ENCODE results near the gene TANK. TPM values are rescaled to one million over a fixed set of nuclear protein-coding genes. Genes with fewer than 3 reads are reported as not detected.

The TANK gene
- total and polyA plus RNA-seq, 2 experiments from 2014 or later: 27.7 to 35.4 TPM

DNA sequence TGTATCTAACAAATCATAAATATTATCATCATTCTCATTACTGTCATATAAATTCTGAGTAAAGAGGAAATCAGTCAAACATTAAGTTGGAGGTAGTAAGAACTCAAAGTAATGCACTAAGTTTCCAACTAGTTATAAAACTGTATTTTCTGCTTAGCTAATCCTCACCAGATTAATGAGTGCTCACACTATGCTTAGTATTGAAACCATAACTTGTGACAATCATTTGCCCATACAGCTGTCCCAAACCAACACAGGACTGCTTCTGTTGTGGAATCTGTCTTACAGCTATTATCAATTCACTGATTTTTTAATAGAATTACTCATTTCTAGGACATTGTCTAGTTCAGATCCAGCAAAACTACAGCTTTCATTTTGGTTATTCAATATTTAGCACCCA, 41.5 kb upstream of the TANK start:
- no peaks in the 10 kb centered on the region for H4K20me1 ChIP-seq (replicated peaks; ENCODE audit: insufficient read depth)

More for the DNA sequence above, 41.5 kb upstream of the TANK start:
- H3K27ac Mint-ChIP-seq: no peak overlapping the region
- ATAC-seq (no peak), DNase-seq (ENCODE audit: low spot score) (no peak)
- H3K27ac ChIP-seq (ENCODE audit: low read depth): no peak overlapping the region
- H3K79me2 ChIP-seq (replicated peaks; ENCODE audit: insufficient read depth): no peaks in the 10 kb centered on the region
- no peak overlapping the region for H3K4me3 ChIP-seq
- no peaks in the 10 kb centered on the region for H3F3A ChIP-seq (replicated peaks; ENCODE audit: low read depth)
- H3K9me3 Mint-ChIP-seq: no peaks in the 10 kb centered on the region
- no peaks in the 10 kb centered on the region for H3K27me3 ChIP-seq (ENCODE audit: insufficient read depth)
- H3K4me1 ChIP-seq (ENCODE audit: insufficient read depth): 0 out of 2 replicates have a peak, but pooled peaks cover 7% of the 10 kb centered on the region
- H3K36me3 Mint-ChIP-seq (ENCODE audit: low read depth): no peaks in the 10 kb centered on the region
- H2AFZ ChIP-seq: no peak overlapping the region
- peaks cover 26% of the 10 kb centered on the region for H3K4me1 Mint-ChIP-seq
- TF ChIP-seq, protein P1, sequence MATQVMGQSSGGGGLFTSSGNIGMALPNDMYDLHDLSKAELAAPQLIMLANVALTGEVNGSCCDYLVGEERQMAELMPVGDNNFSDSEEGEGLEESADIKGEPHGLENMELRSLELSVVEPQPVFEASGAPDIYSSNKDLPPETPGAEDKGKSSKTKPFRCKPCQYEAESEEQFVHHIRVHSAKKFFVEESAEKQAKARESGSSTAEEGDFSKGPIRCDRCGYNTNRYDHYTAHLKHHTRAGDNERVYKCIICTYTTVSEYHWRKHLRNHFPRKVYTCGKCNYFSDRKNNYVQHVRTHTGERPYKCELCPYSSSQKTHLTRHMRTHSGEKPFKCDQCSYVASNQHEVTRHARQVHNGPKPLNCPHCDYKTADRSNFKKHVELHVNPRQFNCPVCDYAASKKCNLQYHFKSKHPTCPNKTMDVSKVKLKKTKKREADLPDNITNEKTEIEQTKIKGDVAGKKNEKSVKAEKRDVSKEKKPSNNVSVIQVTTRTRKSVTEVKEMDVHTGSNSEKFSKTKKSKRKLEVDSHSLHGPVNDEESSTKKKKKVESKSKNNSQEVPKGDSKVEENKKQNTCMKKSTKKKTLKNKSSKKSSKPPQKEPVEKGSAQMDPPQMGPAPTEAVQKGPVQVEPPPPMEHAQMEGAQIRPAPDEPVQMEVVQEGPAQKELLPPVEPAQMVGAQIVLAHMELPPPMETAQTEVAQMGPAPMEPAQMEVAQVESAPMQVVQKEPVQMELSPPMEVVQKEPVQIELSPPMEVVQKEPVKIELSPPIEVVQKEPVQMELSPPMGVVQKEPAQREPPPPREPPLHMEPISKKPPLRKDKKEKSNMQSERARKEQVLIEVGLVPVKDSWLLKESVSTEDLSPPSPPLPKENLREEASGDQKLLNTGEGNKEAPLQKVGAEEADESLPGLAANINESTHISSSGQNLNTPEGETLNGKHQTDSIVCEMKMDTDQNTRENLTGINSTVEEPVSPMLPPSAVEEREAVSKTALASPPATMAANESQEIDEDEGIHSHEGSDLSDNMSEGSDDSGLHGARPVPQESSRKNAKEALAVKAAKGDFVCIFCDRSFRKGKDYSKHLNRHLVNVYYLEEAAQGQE (IDR thresholded peaks at IDR 0.05; ENCODE audit: unreplicated experiment): no peak
- TF ChIP-seq, protein P2, sequence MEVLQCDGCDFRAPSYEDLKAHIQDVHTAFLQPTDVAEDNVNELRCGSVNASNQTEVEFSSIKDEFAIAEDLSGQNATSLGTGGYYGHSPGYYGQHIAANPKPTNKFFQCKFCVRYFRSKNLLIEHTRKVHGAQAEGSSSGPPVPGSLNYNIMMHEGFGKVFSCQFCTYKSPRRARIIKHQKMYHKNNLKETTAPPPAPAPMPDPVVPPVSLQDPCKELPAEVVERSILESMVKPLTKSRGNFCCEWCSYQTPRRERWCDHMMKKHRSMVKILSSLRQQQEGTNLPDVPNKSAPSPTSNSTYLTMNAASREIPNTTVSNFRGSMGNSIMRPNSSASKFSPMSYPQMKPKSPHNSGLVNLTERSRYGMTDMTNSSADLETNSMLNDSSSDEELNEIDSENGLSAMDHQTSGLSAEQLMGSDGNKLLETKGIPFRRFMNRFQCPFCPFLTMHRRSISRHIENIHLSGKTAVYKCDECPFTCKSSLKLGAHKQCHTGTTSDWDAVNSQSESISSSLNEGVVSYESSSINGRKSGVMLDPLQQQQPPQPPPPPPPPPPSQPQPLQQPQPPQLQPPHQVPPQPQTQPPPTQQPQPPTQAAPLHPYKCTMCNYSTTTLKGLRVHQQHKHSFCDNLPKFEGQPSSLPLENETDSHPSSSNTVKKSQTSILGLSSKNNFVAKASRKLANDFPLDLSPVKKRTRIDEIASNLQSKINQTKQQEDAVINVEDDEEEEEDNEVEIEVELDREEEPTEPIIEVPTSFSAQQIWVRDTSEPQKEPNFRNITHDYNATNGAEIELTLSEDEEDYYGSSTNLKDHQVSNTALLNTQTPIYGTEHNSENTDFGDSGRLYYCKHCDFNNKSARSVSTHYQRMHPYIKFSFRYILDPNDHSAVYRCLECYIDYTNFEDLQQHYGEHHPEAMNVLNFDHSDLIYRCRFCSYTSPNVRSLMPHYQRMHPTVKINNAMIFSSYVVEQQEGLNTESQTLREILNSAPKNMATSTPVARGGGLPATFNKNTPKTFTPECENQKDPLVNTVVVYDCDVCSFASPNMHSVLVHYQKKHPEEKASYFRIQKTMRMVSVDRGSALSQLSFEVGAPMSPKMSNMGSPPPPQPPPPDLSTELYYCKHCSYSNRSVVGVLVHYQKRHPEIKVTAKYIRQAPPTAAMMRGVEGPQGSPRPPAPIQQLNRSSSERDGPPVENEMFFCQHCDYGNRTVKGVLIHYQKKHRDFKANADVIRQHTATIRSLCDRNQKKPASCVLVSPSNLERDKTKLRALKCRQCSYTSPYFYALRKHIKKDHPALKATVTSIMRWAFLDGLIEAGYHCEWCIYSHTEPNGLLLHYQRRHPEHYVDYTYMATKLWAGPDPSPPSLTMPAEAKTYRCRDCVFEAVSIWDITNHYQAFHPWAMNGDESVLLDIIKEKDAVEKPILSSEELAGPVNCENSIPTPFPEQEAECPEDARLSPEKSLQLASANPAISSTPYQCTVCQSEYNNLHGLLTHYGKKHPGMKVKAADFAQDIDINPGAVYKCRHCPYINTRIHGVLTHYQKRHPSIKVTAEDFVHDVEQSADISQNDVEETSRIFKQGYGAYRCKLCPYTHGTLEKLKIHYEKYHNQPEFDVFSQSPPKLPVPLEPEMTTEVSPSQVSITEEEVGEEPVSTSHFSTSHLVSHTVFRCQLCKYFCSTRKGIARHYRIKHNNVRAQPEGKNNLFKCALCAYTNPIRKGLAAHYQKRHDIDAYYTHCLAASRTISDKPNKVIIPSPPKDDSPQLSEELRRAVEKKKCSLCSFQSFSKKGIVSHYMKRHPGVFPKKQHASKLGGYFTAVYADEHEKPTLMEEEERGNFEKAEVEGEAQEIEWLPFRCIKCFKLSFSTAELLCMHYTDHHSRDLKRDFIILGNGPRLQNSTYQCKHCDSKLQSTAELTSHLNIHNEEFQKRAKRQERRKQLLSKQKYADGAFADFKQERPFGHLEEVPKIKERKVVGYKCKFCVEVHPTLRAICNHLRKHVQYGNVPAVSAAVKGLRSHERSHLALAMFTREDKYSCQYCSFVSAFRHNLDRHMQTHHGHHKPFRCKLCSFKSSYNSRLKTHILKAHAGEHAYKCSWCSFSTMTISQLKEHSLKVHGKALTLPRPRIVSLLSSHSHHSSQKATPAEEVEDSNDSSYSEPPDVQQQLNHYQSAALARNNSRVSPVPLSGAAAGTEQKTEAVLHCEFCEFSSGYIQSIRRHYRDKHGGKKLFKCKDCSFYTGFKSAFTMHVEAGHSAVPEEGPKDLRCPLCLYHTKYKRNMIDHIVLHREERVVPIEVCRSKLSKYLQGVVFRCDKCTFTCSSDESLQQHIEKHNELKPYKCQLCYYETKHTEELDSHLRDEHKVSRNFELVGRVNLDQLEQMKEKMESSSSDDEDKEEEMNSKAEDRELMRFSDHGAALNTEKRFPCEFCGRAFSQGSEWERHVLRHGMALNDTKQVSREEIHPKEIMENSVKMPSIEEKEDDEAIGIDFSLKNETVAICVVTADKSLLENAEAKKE (CRISPR knock-in tag; IDR thresholded peaks at IDR 0.05): no peak
- TF ChIP-seq ZNF331 (CRISPR knock-in tag; IDR thresholded peaks at IDR 0.05; ENCODE audit: low read depth): no peak
- TF ChIP-seq, protein P3, sequence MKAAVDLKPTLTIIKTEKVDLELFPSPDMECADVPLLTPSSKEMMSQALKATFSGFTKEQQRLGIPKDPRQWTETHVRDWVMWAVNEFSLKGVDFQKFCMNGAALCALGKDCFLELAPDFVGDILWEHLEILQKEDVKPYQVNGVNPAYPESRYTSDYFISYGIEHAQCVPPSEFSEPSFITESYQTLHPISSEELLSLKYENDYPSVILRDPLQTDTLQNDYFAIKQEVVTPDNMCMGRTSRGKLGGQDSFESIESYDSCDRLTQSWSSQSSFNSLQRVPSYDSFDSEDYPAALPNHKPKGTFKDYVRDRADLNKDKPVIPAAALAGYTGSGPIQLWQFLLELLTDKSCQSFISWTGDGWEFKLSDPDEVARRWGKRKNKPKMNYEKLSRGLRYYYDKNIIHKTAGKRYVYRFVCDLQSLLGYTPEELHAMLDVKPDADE (IDR thresholded peaks at IDR 0.05): no peak
- no peak overlapping the region for H3K4me2 ChIP-seq
- H3K36me3 ChIP-seq (ENCODE audit: insufficient read depth): no peaks in the 10 kb centered on the region
- 0 out of 2 replicates have a peak, but pooled peaks cover 4% of the 10 kb centered on the region for H3K9me2 ChIP-seq (ENCODE audit: insufficient read depth)
- peaks cover 3% of the 10 kb centered on the region for H3K27me3 Mint-ChIP-seq (ENCODE audit: insufficient read depth, low read depth, poor library complexity)
- no peak overlapping the region for H3K4me3 Mint-ChIP-seq
